Measurements from ENCODE around the gene TBC1D3K. TPM values are rescaled to one million over a fixed set of nuclear protein-coding genes. Genes with fewer than 3 reads are reported as not detected.
"Not testable (repeated sequence)": the region's sequence is repeated elsewhere in the genome, so short reads cannot be mapped to it uniquely, and the experiment has no call there.

The TBC1D3K gene
- not detected for total RNA-seq

DNA sequence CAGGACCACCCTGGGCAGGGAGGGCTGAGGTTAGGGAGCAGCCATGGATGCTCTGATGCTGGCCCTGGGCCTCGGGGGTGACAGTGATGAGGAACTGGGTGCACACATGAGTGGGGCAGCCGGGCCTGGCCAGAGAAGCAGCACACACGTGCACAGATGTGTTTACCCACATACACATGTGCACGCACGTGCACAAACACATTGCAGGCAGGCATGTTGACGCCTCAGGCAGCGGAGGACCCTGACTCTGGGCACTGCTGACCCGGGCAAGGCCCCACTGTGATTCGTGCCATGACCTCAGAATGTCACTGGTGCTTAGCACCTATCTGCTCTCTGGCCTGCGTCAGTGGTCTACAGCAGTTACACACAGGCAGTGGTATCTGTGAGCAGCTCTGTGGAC is at the start of gene TBC1D3K:
Gene TBC1D3K, plus strand, starts transcription at position 301 of the 400 bp plus-strand sequence. CDS start 1,585 bp downstream, outside the sequence.
- H3K9me3 ChIP-seq, H3K27me3 ChIP-seq, H3K4me1 ChIP-seq, H3K4me3 ChIP-seq, H3K36me3 ChIP-seq, H3K27ac ChIP-seq, ATAC-seq: not testable (repeated sequence)
- WGBS, 2 donors (ENCODE audit: low coverage in 1 of 2): no CpG with 5 or more reads among the region's 10 CpGs

DNA sequence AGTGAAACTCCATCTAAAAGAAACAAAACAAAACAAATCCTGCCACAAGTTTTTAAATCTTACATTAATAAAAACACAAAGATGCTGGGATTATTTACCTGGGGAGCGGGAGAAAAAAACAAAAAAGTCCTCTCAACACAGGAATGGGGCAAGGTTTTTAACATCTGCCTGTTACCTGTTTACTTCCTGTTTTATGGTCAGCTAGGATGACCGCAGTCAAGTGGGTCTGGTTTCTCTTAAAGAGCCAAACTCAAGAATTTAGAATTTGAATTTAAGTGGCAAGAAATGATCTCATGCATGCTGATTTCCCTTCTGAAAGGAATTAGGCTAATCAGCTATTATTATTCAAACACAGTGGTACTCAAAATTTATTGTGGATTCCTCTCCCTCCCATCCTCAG is 39.7 kb upstream of the TBC1D3K start:
- H3K27me3 ChIP-seq: no peaks in the 10 kb centered on the region
- H3K36me3 ChIP-seq: no peaks in the 10 kb centered on the region
- no peak for TF ChIP-seq POLR2AphosphoS5 (IDR thresholded peaks at IDR 0.05)
- no peak for TF ChIP-seq EP300 (IDR thresholded peaks at IDR 0.05)
- TF ChIP-seq POLR2A (IDR thresholded peaks at IDR 0.05): no peak
- TF ChIP-seq, protein P1, sequence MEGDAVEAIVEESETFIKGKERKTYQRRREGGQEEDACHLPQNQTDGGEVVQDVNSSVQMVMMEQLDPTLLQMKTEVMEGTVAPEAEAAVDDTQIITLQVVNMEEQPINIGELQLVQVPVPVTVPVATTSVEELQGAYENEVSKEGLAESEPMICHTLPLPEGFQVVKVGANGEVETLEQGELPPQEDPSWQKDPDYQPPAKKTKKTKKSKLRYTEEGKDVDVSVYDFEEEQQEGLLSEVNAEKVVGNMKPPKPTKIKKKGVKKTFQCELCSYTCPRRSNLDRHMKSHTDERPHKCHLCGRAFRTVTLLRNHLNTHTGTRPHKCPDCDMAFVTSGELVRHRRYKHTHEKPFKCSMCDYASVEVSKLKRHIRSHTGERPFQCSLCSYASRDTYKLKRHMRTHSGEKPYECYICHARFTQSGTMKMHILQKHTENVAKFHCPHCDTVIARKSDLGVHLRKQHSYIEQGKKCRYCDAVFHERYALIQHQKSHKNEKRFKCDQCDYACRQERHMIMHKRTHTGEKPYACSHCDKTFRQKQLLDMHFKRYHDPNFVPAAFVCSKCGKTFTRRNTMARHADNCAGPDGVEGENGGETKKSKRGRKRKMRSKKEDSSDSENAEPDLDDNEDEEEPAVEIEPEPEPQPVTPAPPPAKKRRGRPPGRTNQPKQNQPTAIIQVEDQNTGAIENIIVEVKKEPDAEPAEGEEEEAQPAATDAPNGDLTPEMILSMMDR (IDR thresholded peaks at IDR 0.05): no peak
- H3K9me3 ChIP-seq: no peaks in the 10 kb centered on the region
- 57 to 81% methylated on average over 2 of the region's 2 CpGs for WGBS, 2 donors (ENCODE audit: low coverage in 1 of 2)
- no peak overlapping the region for H3K4me3 ChIP-seq
- H3K4me1 ChIP-seq: no peaks in the 10 kb centered on the region
- H3K27ac ChIP-seq: no peak overlapping the region
- ATAC-seq: no peak

DNA sequence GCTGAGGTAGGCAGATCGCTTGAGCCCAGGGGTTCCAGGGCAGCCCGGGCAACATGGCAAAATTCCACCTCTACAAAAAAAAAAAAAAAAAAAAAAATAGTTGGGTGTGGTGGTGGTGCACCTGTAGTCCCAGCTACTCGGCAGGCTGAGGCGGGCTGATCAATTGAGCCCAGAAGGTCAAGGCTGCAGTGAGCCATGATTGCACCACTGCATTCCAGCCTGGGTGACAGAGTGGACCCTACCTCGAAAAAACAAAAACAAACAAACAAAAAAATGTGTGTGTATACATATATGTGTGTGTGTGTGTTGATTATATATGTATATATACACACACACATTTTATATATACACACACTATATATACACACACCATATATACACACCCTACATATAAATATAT is 39.1 kb upstream of the TBC1D3K start:
- H3K36me3 ChIP-seq: no peaks in the 10 kb centered on the region
- ATAC-seq: no peak
- no peak overlapping the region for H3K27ac ChIP-seq
- no peaks in the 10 kb centered on the region for H3K4me1 ChIP-seq
- 76 to 86% methylated on average over 3 to 4 of the region's 5 CpGs for WGBS, 2 donors (ENCODE audit: low coverage in 1 of 2)
- H3K9me3 ChIP-seq: no peaks in the 10 kb centered on the region
- no peaks in the 10 kb centered on the region for H3K27me3 ChIP-seq
- no peak for TF ChIP-seq POLR2A (IDR thresholded peaks at IDR 0.05)
- TF ChIP-seq EP300 (IDR thresholded peaks at IDR 0.05): no peak
- no peak for TF ChIP-seq POLR2AphosphoS5 (IDR thresholded peaks at IDR 0.05)
- TF ChIP-seq, protein P1 (IDR thresholded peaks at IDR 0.05): no peak
- no peak overlapping the region for H3K4me3 ChIP-seq

DNA sequence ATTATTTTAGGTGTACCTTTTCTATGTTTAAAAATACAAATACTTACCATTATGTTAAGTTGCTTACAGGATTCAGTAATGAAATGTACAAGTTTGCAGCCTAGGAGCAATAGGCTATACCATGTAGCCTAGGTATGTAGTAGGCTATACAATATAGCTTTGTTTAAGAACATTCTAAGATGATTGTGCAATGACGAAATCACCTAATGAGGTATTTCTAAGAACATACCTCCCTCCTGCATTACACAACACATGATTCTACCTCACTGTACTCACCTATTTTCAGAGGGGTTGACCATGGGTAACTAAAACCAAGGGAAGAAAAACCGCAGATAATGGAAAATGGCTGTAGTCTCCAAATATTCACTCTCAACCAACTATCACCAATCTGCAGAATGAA is 35.3 kb upstream of the TBC1D3K start:
- no peak for ATAC-seq
- Histone ChIP-seq H3K27ac (no peak overlapping the region), H3K4me3 (no peak overlapping the region), H3K27me3 (no peaks in the 10 kb centered on the region), H3K4me1 (no peaks in the 10 kb centered on the region), H3K36me3 (no peaks in the 10 kb centered on the region), H3K9me3 (no peaks in the 10 kb centered on the region)
- 82 to 89% methylated on average over 1 to 2 of the region's 2 CpGs for WGBS, 2 donors (ENCODE audit: low coverage in 1 of 2)
- TF ChIP-seq, protein P1 (IDR thresholded peaks at IDR 0.05): no peak
- TF ChIP-seq EP300 (IDR thresholded peaks at IDR 0.05) (no peak), POLR2A (IDR thresholded peaks at IDR 0.05) (no peak), POLR2AphosphoS5 (IDR thresholded peaks at IDR 0.05) (no peak)

DNA sequence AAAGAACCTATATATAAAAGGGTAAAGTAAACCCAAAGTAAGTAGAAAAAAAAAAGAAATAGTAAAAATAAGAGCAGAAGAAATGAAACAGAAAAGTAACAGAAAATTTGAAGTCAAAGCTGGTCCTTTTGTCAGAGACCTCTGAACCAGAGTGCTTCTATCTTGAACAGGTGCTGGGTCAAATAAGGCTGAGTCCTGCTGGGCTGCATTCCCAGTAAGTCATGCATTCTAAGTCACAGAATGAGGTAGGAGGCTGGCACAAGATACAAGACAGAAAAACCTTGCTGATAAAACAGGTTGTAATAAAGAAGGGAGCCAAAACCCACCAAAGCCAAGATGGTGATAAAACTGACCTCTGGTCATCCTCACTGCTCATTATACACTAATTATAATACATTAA is 27.3 kb upstream of the TBC1D3K start:
- not testable (repeated sequence) for ATAC-seq, H3K9me3 ChIP-seq, H3K27ac ChIP-seq, H3K27me3 ChIP-seq, H3K4me1 ChIP-seq, H3K4me3 ChIP-seq, H3K36me3 ChIP-seq

Small RNA genes within 50 kb of the gene (small RNA-seq; reads per million reads assigned to genes)
- gene RF00001 (0 reads per million in 4 donors), gene RNU6-489P (0 reads per million in 4 donors)

Other genes with a start within 250 kb of the TBC1D3K start
- not detected for gene HNF1B, start 179.4 kb upstream of the TBC1D3K start, total RNA-seq
- 10 to 100 TPM in 1 of 4 donors, 1 to 10 TPM in 3; 2.3 to 15.3 (median 9.2) TPM for gene TBC1D3L, start 64.6 kb downstream of the TBC1D3K start, total RNA-seq
- under 1 TPM in 1 of 4 donors, not detected in 3; 0.27 TPM for gene TBC1D3D, start 79.6 kb downstream of the TBC1D3K start, total RNA-seq
- not detected for gene TBC1D3C, start 144.2 kb downstream of the TBC1D3K start, total RNA-seq
- not detected for gene TBC1D3E, start 203.5 kb downstream of the TBC1D3K start, total RNA-seq

Measured in gastroesophageal sphincter (tissue), 4 donors.